ENCODE data around the gene RAET1L.
"Not testable (repeated sequence)": the region's sequence is repeated elsewhere in the genome, so short reads cannot be mapped to it uniquely, and the experiment has no call there.

The RAET1L gene

DNA sequence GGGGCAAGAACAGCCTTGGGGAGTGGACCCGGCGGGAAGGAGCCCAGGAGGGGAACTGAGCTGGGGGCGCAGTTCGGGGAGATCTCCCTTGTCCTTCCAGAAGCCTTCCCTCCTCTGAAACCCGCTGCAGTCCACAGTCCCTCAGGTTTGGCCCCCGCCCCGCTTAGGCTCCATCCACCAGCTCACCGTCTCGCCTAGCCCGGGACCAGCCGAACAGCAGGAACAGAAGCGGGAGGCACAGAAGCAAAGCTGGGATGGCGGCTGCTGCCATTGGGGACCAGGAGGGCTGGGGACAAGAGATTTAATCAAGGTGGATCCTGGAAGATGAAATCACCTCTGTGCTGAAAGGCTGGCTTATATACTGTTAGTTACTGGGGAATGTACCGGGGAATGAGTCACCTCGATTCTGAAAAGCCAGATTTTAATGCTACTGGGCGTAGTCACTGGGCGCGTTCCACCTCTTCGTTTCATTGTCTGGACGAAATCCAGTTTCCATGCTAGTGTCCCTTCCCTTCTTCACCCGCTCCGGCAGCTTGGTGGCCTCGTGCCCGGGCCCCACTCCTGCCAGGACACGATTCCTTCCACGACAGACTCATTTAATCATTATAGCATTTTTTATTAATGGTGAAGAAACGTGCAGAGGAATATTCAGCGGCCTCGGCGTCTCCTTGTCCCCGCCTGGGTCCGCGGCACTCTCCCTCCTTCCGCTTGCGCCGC, at the start of gene RAET1L:
TSS of gene RAET1L (minus strand) at position 332 of the 717 bp plus-strand sequence. CDS start at position 271, 61 bp downstream.
- peak; percentile 42 for DNase-seq

DNA sequence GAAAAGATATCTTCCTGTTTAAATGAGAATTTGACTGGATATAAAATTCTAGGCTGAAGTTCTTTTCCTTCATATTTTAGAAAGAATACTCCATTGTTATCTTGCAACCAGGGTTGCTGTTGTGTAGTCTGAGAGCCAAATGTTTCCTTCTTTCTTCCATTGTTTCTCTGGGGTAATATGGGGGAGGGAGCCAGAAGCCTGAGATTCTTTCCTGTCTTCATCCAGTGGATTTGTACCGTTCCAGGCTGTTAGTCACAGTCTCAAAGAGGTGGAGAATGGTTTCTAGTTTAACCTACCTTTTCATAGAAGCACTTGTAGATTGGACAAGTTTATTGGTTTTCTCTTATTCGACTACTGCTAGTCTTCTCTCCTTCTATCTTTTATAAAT, 49.7 kb upstream of the RAET1L start:
- DNase-seq = no peak

GRCh38 chr6:150074396-150075033, 49.2 kb upstream of the RAET1L start:
- not testable (repeated sequence) for DNase-seq

DNA sequence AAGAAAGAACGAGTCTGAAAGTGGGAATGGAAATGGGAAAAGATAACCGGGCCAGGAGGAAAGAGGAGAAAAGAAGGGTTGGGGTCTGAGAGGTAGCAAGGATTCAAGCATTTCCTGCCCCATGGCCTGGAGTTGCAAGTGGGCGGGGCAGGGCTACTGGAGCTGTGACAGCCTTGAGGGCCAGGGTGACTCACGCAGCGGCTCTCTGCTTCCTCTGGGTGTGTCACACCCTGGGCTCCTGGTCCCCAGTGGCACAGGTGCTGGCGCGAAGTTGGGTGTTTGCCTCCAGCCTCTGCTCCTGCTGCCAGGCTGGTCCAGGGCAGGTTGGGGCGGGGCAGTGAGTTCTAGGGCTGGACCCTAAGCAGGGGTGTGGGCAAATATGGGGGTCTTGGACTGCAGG, 46.9 kb upstream of the RAET1L start:
- DNase-seq = peak; percentile 53

DNA sequence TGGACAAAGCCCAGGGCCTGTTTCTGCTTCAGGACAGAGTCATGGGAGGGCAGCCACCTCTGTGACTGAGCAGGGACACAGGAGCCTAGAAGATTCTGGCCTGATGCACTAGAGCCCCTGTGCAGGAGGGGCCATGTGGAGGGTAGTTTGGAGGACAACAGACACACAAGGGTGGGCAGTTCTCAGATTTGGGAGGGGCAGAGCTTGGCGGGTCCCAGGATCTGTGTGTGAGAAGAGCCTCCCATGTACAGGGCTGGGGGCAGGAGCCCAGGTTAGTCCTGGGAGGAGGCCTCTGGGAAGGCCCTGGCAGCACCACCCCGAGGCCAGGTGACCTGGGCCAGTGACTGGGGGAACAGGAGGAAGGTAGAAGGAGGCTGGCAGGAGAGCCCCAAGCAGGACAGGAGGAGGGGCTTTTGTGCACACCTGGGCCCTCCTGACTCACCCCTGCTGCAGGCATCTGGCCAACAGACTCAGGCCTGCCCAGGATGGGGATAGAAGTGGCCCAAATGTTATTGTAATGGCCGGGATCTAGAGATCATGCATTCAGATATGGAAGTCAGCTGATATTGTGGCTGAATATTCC, 45.0 kb upstream of the RAET1L start:
- no peak for DNase-seq

- DNase-seq = no peak
Observed at GRCh38 chr6:150069706-150070105, 44.4 kb upstream of the RAET1L start.

- DNase-seq = peak; percentile 89
Observed at GRCh38 chr6:150068720-150069648, 43.7 kb upstream of the RAET1L start, which contains the start of gene ULBP3. ULBP3 (minus strand) TSS chr6:150069121; CDS start chr6:150069066, 55 bp downstream.

- DNase-seq = peak; percentile 10
Observed at GRCh38 chr6:150068151-150068550, 42.8 kb upstream of the RAET1L start.

GRCh38 chr6:150065083-150065482, 39.8 kb upstream of the RAET1L start:
- DNase-seq = no peak

DNA sequence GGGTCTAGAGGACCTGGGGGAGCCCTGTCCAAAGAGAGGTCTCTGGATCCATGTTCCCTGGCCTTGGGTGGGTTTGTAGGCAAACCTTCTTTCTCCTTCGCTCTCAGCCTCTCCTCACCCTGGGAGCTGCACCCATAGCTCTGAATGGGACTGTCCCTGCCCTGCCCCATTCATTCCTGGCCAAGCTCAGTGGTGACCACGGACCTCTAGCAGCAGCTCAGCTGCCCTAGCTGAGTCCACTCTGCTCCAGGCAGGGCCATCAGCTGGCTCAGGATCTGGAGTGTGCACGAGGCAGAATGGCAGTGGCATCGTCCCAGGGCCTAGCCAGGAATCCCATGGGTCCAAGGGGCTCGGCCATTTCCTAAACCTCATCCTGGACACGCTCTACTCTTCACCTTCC, 38.3 kb upstream of the RAET1L start:
- no peak for DNase-seq

- DNase-seq = not testable (repeated sequence)
Observed at GRCh38 chr6:150059973-150060372, 34.6 kb upstream of the RAET1L start.

GRCh38 chr6:150058986-150059385, 33.7 kb upstream of the RAET1L start:
- DNase-seq = no peak

DNA sequence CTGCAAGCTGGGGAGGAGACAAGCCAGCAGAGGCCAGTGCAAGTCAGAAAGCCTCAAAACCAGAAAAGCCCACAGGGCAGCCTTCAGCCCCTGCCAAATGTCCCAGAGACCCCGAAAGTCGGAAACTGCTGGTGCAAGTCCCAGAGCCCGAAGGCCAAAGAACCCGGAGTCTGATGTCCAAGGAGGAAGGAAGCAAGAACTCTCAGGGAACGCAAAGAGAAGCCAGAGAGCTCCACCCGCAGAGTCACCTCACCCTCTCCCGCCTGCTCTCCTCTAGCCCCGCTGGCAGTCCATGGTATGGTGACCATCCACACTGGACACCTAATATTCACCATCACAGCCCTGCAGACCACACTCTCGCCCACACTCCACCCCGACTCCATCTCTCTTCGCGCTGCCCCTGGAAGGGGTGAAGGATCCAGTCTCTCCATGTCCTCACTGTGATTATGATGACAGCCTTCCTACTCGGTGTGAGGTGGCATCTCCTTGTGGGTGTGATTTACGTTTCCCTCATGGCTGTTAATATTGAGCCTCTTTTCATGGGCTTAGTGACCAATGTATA, 33.0 kb upstream of the RAET1L start:
- DNase-seq = no peak

DNA sequence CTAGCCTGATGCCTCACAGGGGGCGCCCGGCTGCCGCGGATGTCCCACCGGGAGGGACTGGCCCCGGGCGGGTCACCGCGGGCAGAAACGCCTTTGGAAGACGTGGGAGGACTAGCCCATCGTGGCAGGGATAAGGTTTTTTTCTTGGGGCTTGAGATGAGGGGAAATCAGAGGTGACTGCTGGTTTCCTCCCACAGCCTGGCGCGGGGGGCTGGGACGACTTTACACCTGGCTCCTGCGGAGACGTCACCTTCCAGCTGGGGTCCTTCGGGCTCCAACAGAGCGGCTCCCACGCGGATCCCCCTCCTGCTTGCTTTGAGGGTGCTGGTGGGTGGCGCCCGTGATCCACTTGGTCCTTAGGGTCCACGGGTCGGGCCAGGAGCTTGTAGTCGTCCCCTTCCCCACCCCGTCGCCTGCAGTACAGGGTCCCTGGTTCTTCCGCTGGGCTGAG, 32.2 kb upstream of the RAET1L start:
- DNase-seq = no peak

- no peak for DNase-seq
Observed at GRCh38 chr6:150056916-150057315, 31.6 kb upstream of the RAET1L start.

- no peak for DNase-seq
Observed at GRCh38 chr6:150056156-150056555, 30.8 kb upstream of the RAET1L start.

DNA sequence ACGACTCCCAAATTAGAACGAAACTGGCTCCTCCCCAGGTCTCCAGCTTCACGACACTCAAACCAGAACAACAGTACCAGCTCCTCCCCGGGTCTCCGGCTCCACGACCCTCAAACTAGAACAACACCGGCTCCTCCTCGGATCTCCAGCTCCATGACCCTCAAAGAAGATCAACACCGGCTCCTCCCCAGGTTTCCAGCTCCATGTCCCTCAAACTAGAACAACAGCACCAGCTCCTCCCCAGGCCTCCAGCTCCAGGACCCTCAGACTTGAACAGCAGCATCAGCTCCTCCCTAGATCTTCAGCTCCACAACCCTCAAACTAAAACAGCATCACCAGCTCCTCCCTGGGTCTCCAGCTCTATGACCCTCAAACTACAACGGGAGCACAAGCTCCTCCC, 29.8 kb upstream of the RAET1L start:
- no peak for DNase-seq

- DNase-seq = no peak
Observed at GRCh38 chr6:150053450-150053849, 28.1 kb upstream of the RAET1L start.

GRCh38 chr6:150050846-150051245, 25.5 kb upstream of the RAET1L start:
- no peak for DNase-seq

GRCh38 chr6:150048099-150048498, 22.8 kb upstream of the RAET1L start:
- DNase-seq = no peak

DNA sequence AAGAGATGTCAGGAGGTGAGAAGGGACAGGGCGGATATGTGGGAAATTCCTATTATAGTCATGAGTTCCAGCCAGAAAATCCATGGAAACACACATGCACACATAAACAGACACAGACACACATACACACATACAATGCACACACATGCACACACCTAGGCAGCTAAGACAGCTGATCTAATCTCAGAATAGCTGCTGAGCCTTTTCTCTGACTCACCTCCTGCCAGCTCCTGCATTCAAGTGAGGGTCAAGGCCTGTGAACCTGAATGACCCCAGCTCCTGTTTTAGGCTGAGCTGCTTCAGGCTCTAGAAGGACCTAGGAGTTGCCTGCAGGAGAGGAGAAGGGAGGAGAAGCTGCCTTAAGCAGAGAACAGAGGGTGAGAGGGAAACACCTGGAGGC, 21.6 kb upstream of the RAET1L start:
- DNase-seq = no peak

DNA sequence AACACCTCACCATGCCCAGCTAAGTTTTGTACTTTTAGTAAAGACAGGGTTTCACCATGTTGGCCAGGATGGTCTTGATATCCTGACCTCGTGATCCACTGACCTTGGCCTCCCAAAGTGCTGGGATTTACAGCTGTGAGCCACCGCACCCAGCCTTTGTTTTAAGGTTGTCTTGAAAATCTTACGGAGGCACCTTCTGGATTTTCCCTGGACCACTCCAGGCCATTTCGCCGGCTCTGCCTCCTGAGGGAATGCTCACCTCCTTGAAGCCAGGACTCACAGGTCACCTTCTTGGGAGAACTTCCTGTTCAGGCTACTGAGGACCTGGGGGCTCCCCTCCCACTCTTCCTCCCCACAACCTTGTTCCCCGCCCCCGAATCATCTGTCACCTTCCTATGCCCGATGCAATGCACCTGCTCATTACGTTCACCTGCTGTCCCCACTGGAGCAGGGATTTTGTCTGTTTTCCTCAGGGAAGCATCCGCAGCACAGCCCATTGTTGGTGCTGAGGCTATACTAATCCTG, 19.4 kb upstream of the RAET1L start:
- no peak for DNase-seq
